ENCODE measurements around the gene OPA1.

Gene OPA1

GRCh38 chr3:193711964-193712598 is 119.1 kb downstream of the OPA1 start:
- no peak for DNase-seq

- DNase-seq = no peak
Observed at GRCh38 chr3:193712938-193713337, 119.9 kb downstream of the OPA1 start.

GRCh38 chr3:193714523-193715137 is 121.6 kb downstream of the OPA1 start:
- no peak for DNase-seq

DNA sequence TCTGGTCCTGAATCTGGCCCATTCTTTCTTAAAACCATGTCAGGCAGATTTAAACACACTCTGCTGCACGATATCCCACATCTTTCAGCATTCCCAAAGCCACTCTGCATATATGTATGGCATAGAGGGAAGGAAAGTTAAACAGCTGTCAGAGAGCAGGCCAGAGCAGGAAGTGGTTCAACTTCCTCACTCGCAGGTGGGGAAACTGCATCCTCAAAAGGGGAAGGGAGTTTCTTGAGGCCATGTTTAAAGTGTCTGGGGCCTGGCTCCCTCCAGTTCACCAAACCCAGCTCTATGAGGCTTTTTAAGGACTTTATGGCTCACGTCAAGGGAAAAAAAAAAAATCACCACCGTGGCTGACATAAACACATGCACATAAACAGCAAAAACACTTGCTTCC is 123.1 kb downstream of the OPA1 start:
- DNase-seq = no peak

DNA sequence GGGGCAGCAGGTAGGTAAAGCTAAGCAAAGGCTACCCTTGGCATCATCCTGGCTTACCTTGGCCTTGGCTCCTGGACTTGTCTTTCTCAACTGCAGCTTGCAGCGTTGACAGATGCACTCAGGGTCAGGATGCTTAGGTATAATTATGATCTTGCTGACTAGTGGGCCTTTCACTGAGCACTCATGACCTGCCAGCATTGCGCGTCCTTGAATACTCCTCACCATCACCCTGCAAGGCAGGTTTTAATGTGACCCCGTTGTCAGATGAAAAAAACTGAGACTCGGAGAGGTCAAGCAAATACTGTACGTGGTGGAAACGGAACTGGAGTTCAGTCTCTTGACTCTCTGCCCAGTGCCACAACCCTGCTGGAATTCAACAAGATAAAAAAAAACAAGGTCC is 126.7 kb downstream of the OPA1 start:
- no peak for DNase-seq

DNA sequence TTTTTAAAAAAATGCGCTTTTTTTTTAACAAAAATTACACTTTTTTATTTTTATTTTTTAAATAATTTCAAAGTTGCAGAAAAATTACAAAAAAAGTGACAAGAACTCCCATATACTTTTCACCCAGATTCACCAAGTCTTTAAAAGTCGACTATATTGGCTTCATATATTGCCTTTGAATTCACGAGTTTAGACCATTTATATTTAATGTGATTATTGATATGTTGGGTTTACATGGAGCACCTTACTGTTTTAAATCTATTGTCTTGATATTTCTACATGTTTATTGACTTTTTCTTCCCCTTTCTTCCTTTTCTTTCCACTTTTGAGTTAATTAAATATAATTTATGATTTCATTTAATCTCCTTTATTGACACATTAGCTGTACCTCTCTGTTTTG is 127.2 kb downstream of the OPA1 start:
- no peak for DNase-seq

GRCh38 chr3:193722566-193722965 is 129.6 kb downstream of the OPA1 start:
- DNase-seq = no peak

- DNase-seq = no peak
Observed at GRCh38 chr3:193727089-193727488, 134.1 kb downstream of the OPA1 start.

- DNase-seq = no peak
Observed at GRCh38 chr3:193728429-193729087, 135.6 kb downstream of the OPA1 start.

DNA sequence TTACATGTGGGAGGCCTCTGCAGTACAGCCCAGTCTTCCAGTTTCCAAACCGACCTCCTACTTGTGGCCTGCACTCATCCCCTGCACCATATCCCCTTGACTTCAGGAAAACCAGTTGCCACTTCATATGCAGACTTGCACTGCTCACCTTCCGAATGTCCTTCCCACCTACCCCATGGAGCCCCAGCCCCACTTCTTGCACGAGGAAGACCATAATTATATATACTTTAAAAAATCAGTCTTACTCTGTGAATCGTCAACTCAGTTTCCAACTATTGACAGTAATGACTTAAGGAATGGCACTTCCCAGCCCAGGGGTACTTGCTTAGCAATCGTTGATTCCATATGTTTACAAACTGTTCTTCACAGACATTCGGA is 136.1 kb downstream of the OPA1 start:
- no peak for DNase-seq

- DNase-seq = no peak
Observed at GRCh38 chr3:193729601-193730000, 136.6 kb downstream of the OPA1 start.

DNA sequence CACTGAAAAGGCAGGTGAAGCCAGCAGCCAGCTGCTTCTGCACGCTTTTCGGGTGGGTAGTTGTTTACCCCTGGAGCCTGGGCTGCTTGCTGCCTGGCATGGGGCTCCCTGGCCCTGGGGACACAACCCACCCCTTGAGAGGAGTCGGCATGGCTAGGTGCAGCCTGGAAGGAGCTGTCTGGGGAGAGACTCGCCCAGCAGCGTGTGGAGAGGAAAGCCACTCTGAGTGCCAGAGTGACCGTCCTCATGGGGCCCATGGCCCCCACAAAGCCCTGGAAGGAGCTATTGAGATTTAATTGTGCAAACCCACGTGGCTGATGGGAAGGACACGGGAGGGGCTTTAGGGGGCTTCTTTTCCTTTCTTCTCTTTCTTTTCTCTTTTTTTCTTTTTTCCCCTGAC is 137.5 kb downstream of the OPA1 start:
- DNase-seq = no peak

DNA sequence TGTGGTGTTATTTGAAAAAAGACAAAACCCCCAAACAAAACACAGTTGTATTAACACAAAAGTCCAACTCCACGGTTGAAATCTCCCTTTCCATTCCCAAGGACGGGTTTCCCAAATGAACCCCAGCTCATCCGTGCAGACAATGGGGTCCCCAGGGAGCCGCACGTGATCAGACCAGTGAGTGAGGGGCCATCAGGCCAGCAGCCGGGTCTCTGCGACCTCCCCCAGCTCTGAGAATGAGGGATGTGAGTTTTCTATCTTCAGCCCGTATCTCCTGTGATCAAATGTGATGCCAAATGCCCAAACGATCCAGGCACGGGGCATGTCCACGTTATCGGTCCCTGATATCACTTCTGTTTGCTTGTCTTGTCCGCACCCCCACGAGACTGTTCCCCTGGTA is 138.0 kb downstream of the OPA1 start:
- no peak for DNase-seq

DNA sequence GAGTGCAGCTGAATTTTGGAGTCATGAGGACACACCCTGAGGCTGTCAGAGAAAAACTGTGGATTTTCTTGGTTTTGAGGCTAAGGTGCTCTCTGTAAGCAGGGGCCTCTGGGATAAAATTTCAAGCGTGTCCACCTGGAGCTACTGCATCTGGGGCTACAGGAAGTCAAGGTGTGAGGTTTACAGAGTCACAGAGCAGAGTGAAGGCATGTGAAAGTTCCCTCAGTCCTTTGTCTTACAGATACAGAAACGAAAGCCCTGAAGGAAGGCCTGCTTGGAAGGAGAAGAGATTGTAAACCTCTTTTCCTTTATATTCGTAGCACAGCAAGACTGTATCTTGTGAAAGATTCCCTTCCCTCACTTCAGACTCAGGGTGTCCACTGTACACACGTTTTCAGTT is 138.6 kb downstream of the OPA1 start:
- DNase-seq = no peak

GRCh38 chr3:193732391-193732790 is 139.4 kb downstream of the OPA1 start:
- DNase-seq = no peak

GRCh38 chr3:193732827-193733226 is 139.8 kb downstream of the OPA1 start:
- no peak for DNase-seq

GRCh38 chr3:193734737-193735366 is 141.8 kb downstream of the OPA1 start:
- DNase-seq = no peak

GRCh38 chr3:193735850-193736249 is 142.8 kb downstream of the OPA1 start:
- no peak for DNase-seq

- no peak for DNase-seq
Observed at GRCh38 chr3:193736616-193737015, 143.6 kb downstream of the OPA1 start.

DNA sequence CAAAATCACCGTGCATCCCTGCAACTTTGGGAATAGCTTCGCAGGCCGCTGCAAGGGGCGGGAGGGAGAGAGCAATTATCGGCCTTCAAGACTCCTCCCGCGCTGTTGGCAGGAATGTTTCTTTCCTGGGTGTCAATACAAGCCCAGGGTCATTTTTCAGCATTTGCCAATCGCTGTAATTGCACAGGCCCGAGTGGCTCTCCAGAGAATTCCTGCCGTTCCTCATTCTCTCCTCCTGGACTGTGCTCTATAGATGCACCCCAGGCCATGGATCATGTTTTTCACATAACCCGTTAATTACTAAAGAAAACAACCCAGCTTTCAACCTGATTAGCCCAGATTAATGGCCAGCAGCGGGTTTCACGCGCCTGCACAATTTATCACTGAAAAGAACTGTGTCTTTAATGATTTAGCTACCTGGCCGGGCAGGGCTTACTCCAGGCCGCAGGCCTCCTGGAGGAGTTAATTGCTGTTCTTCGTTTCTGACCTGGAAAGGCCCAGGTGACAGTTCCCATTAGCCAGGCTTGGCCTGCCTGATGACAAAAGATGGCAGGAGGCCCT is 144.3 kb downstream of the OPA1 start:
- DNase-seq = no peak

DNA sequence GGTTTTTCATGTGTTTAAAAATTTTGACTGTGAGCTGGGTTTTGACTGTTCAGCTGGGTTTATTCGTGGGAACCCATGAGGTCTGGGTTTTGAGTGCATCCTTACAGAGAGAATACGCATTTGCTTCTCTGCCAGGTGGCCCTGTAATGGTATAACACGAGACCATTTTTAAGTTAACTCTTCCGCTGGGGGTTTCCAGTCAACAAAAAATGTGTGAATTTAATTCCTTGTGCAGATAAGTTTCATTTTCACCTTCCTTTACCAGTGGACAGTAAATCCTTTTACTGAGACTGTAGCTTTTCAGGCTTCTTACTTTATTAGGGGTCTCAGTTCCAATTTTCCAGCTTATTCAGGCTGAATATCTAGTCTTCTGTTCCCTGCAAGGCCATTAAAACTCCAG is 149.6 kb downstream of the OPA1 start:
- DNase-seq = no peak

DNA sequence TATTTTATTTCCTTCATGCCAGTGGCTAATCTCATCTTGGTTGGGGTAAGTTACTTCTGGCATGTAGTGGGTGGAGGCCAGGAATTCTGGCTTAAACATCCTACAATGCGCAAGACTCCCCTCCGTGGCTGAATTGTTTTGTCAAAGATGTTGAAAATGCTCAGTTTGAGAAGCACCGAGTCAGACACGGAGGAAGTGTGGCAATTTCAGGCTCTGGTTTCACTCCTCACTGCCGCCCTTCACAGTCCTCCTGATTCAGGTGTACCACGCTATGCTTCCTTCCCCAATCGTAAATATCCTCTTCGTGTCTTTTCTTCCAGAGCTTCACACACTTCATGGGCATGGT is 150.7 kb downstream of the OPA1 start:
- DNase-seq = no peak

DNA sequence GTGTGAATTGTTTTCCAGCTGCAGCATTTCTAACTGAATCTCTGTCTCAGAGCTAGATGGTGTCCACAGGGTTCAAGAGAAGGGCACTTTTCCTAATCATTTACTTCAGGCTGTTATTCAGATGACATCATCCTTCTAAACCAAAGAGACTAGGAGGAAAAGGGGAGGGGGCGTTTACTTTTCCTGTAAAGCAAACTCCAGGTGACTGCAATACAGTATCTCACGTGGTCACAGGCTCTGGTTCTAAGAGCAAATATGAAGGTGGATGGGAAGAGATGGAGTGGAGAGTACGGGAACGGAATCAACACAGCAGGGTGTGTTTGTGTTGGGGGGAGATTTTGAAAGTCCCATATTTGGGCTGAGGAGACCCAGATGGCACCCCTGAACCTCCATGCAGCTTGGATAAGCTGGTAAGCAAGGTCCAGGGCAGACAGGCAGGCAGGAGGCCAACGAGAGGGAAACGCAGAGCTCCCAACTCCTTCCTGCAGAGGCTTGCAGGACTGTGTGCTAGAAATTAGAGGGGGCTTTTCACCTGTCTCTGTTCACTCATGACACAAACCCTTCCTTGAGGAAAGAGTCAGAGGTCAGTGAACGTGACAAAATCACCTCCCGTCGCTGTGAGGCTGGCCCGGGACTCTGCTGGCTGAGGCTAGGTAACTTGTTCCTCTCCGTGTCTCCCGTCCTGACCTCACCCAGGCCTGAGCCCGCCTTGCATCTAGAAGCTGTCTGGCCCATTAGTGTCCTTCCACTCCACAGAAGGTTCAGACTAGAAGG is 151.2 kb downstream of the OPA1 start:
- DNase-seq = no peak
